ENCODE results near the gene TTYH3.
"Not testable (repeated sequence)": the region's sequence is repeated elsewhere in the genome, so short reads cannot be mapped to it uniquely, and the experiment has no call there.

Gene TTYH3

GRCh38 chr7:2631946-2632732 lies at the start of gene TTYH3:
TSS of gene TTYH3 (plus strand) at chr7:2631986. CDS start at chr7:2632156, 170 bp downstream.
- DNase-seq: no peak

- no peak for DNase-seq
Measured at GRCh38 chr7:2582006-2582735, 49.6 kb upstream of the TTYH3 start.

- no peak for DNase-seq
Measured at GRCh38 chr7:2583798-2584580, 47.8 kb upstream of the TTYH3 start.

GRCh38 chr7:2585446-2585845 lies 46.3 kb upstream of the TTYH3 start:
- DNase-seq: no peak

GRCh38 chr7:2586326-2587020 lies 45.3 kb upstream of the TTYH3 start:
- DNase-seq: no peak

- no peak for DNase-seq
Measured at GRCh38 chr7:2587134-2587533, 44.7 kb upstream of the TTYH3 start.

GRCh38 chr7:2587778-2588177 lies 44.0 kb upstream of the TTYH3 start:
- no peak for DNase-seq

- DNase-seq: no peak
Measured at GRCh38 chr7:2589341-2589740, 42.4 kb upstream of the TTYH3 start.

- not testable (repeated sequence) for DNase-seq
Measured at GRCh38 chr7:2589941-2590340, 41.8 kb upstream of the TTYH3 start.

GRCh38 chr7:2592375-2592865 lies 39.4 kb upstream of the TTYH3 start:
- no peak for DNase-seq

GRCh38 chr7:2593036-2593727 lies 38.6 kb upstream of the TTYH3 start:
- no peak for DNase-seq

- no peak for DNase-seq
Measured at GRCh38 chr7:2594599-2594998, 37.2 kb upstream of the TTYH3 start.

GRCh38 chr7:2595258-2595860 lies 36.4 kb upstream of the TTYH3 start:
- no peak for DNase-seq

GRCh38 chr7:2596464-2597272 lies 35.1 kb upstream of the TTYH3 start:
- no peak for DNase-seq

GRCh38 chr7:2597273-2597640 lies 34.5 kb upstream of the TTYH3 start:
- DNase-seq: no peak

- DNase-seq: no peak
Measured at GRCh38 chr7:2598154-2598823, 33.5 kb upstream of the TTYH3 start.

GRCh38 chr7:2601065-2601464 lies 30.7 kb upstream of the TTYH3 start:
- DNase-seq: no peak

GRCh38 chr7:2601907-2602306 lies 29.9 kb upstream of the TTYH3 start:
- no peak for DNase-seq

GRCh38 chr7:2602406-2603043 lies 29.3 kb upstream of the TTYH3 start:
- DNase-seq: peak; percentile 42

Data from COR-L47 (cell line).